ELF-1 (cell line): Measurements from ENCODE around the gene EPHA6.

Source experiments
- DNase-seq: peaks from one replicate; pipeline ENCODE4 v3.0.0-alpha.2; 2016; ENCODE audit warnings: low read depth, low spot score

The EPHA6 gene

GRCh38 chr3:97265237-97266005 lies 451.0 kb downstream of the EPHA6 start:
- DNase-seq: no peak

DNA sequence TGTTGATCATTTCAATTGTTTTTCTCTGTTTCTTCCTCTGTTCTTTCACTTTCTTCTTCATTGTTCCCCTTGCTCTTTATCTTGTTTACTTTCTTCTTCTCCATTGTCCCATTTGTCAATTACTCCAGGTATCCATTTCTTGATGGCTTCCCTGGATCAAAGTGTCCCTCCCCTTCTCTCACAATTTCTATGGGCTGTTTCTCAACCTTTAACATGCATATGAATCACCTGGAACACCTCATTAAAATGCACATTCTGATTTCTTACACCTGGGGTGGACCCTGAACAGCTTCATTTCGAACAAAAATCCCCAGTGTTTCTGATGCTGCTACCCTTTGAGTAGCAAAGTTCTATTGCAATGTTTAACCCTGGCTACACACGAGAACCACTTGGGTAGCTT lies 454.8 kb downstream of the EPHA6 start:
- DNase-seq: no peak

- DNase-seq: peak; percentile 22
Observed at GRCh38 chr3:97276879-97277550, 462.6 kb downstream of the EPHA6 start.

DNA sequence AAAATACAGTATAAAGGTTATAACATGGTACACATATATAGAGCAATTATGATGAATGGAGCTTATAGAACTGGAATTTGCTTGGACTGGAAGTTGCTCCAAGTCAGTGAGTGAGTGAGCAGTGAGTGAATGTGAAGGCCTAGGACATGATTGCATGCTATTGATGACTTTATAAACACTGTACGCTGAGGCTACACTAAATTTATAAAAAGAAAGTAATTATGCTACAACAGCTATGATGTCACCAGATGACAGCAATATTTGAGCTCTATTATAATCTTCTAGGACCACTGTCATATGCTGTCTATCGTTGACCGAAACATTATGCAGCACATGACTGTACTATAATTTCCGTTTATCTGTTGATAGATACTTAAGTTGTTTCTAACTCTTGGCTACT lies 463.3 kb downstream of the EPHA6 start:
- no peak for DNase-seq

- DNase-seq: no peak
Observed at GRCh38 chr3:97278506-97278905, 464.1 kb downstream of the EPHA6 start.

GRCh38 chr3:97291901-97292300 lies 477.5 kb downstream of the EPHA6 start:
- no peak for DNase-seq

DNA sequence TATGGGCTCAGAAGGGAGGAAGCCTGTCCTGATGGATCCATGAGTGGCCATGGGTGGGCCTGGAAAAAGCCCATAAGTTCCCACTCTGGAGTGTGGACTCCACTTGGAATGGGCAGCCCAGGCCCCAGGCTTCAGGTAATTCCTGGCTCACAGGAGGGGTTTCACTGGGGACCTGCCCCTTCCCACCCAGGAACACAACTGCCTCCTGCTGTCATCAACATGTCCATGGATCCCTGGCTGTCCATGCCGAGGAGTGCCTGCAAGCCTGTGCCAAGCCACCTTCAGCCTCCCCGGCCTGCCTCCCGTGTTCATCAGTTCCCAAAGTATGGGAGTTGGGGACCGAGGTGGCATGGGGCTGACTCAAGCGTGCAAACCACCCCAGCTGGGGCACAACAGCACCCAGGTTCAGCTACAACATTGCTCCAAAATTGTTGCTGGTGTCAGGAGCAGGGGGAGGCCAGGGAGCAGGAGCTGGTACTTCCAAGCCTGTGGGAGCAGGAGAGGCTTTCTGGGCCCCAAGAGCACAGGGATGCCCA lies 479.3 kb downstream of the EPHA6 start:
- DNase-seq: no peak

GRCh38 chr3:97297032-97297431 lies 482.6 kb downstream of the EPHA6 start:
- DNase-seq: no peak

DNA sequence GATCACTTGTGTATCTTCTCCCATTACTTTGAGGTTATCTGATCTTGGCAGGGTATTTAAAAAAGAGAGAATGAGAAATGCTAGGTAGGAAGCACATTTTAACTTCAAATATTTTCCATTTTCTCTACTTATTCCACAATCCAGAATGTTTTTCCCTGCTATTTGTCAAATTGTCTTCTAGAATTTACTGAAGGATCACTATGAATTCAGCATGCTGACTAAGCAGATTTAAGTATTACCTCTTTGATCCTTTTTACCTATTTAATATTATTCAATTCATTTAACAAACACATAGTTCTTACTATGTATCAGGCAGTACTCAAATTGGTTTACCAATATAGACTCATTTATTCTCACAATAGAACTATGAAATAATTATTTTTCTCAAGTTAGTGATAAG lies 486.7 kb downstream of the EPHA6 start:
- DNase-seq: no peak

GRCh38 chr3:97306226-97306625 lies 491.8 kb downstream of the EPHA6 start:
- peak; percentile 12 for DNase-seq

DNA sequence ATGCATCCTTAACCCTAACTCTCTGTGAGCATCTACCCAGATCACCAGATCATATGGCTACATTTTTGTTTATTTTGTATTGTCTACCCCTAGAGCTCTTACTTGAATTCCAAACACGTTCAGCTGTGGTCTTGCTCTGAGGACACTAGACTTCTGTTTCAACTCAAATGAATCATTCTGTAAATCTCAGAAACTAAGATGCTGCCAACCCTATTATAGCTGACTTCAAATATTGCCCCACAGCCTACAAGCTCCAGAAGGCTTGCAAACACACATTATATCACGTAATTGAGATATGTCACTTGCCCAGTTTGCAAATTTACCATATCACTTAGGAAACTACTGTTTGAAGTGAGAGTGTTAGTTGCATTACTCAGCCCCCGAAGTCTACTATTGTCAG lies 524.0 kb downstream of the EPHA6 start:
- DNase-seq: no peak

- peak; percentile 3 for DNase-seq
Observed at GRCh38 chr3:97340940-97341339, 526.5 kb downstream of the EPHA6 start.

- DNase-seq: no peak
Observed at GRCh38 chr3:97347780-97348179, 533.4 kb downstream of the EPHA6 start.

DNA sequence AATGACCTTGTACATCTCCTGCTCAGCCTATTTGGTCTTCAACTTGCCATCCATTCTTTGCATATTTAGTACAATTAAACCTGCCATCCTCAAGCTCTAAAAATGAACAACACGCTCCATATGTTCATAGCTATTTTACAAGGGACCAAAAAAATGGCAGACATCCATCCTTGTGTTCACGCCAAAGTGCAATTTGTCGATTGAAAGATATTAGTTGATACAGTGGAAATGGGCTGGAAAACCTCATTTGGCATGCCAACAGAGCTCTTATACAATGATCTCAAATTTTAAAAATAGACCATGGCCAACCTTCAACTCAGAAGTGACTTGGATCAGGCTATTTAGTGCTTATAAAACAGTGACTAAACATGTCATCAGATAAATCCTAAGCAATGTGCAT lies 536.6 kb downstream of the EPHA6 start:
- DNase-seq: no peak

GRCh38 chr3:97353176-97353575 lies 538.8 kb downstream of the EPHA6 start:
- no peak for DNase-seq

- DNase-seq: no peak
Observed at GRCh38 chr3:97359977-97360376, 545.6 kb downstream of the EPHA6 start.

GRCh38 chr3:97360804-97361203 lies 546.4 kb downstream of the EPHA6 start:
- no peak for DNase-seq

- DNase-seq: no peak
Observed at GRCh38 chr3:97384583-97384982, 570.2 kb downstream of the EPHA6 start.

- no peak for DNase-seq
Observed at GRCh38 chr3:97388774-97389173, 574.4 kb downstream of the EPHA6 start.

DNA sequence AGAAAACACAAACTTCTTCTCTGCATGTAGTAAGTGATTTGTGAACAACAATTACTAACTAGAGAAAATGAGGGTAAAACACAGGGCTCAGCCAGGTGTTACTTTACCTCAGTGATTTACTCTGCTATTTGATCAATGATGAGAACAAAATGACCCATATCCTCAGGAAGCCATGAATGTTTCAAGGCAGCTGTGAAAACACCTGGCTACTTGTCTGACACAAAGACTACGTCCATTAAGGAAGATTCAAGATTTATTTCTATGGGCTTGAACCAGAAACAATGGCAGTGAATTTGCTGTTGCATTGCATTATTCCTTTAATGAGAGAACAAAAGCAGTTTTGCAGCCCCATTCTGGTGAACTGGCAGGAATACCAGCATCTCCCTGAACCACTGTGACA lies 575.5 kb downstream of the EPHA6 start:
- no peak for DNase-seq

DNA sequence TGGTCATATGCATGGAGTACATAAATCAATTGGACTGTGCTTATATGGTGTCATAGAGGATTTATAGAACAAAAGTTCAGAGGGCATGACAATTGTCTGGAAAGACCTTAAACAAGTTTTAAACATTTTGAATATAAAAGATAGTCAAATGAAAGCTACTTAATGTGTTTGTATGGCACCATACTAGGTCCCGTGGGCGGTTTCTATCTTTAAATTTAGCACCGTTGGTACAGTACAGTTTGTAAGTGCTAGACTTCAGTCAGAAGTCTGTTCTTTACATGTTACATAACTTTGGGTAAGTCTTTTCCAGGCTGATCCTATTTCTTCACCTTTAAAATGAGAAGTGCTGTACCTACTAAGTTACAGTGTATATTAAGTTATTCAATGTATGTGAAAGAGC lies 576.8 kb downstream of the EPHA6 start:
- no peak for DNase-seq

GRCh38 chr3:97409612-97410011 lies 595.2 kb downstream of the EPHA6 start:
- no peak for DNase-seq

DNA sequence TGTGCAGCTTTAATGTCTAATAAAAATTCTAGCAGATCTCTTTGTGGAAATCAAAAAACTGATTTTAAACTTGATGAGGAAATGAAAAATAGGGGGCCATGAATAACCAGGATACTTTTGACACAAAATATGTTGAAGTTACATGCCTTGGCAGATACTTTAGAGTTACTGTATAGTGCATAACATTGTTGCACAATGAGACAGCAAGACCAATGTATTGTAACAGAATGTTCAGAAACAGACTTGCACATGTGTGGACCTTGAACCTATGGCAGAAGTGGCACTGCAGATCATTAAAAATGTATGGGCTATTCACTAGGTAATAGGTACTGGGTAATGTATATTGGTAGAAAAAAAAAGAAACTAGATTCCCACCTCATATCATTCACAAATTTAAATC lies 607.2 kb downstream of the EPHA6 start:
- no peak for DNase-seq
